HFFc6 (cell line): Measurements from ENCODE around the gene TMEM62. TPM values are rescaled to one million over a fixed set of nuclear protein-coding genes. Genes with fewer than 3 reads are reported as not detected.

Source experiments
- DNase-seq: peaks from one replicate; pipeline ENCODE4 v3.0.0-alpha.2; 2018
- H3K27ac Mint-ChIP-seq: 2 replicates; pipeline ENCODE4 v1.8.0; 2020; ENCODE audit warnings: mild to moderate bottlenecking, mixed read lengths
- H3K27me3 Mint-ChIP-seq: 2 replicates; pipeline ENCODE4 v1.8.0; 2021; ENCODE audit warnings: mild to moderate bottlenecking, moderate library complexity, mixed read lengths; ENCODE audit not compliant: insufficient read depth
- H3K36me3 Mint-ChIP-seq: 2 replicates; pipeline ENCODE4 v1.8.0; 2021; ENCODE audit warnings: low read depth, mixed read lengths
- H3K4me1 Mint-ChIP-seq: 2 replicates; pipeline ENCODE4 v1.8.0; 2020; ENCODE audit warnings: low read depth, mixed read lengths
- H3K4me3 Mint-ChIP-seq: 2 replicates; pipeline ENCODE4 v1.8.0; 2020; ENCODE audit warnings: mild to moderate bottlenecking, moderate library complexity, mixed read lengths
- H3K9me3 Mint-ChIP-seq: 2 replicates; pipeline ENCODE4 v1.8.0; 2020; ENCODE audit warnings: mild to moderate bottlenecking, mixed read lengths
- total RNA-seq, 6 experiments: library from RNA; stranded (reverse); fragmentation: NEBNext Ultra II Directional; extraction: Animal tissue kit (Norgen Biotek cat#: 25700); gene quantifications; 2 replicates in 1 of 6; 3 replicates in 5 of 6; pipeline ENCODE4 v1.2.3, GENCODE V29; 2021
- TF ChIP-seq, protein P1 (sequence below): fragments of 200-600 bp; sonication (generic); IDR thresholded peaks from 2 replicates; pipeline ENCODE4 v1.5.0; 2021; ENCODE audit warnings: antibody characterized with exemption, mild to moderate bottlenecking

Gene TMEM62
- total RNA-seq, 6 experiments from 2014 or later = 8.2 to 12.1 (median 11.2) TPM

DNA sequence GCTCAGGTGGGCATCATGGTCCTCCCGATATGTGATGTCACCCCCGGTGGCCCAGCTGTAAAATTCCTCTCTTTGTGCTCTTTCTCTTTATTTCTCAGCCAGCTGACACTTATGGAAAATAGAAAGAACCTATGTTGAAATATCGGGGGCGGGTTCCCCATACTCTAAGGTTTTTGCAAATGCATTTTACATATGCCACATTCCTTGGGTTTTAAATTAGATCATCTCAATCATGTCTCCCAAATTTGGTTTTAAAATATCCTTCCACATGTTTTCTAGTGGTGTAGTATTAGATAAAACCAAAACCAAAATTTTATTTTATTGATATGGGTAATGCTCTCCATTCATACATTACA lies 4.4 kb upstream of the TMEM62 start:
- Mint-ChIP-seq H3K4me3 (no peak overlapping the region), H3K27me3 (no peaks in the 10 kb centered on the region; the same call in 1 of the 2 replicates), H3K27ac (no peak overlapping the region), H3K36me3 (no peaks in the 10 kb centered on the region; the same call in 1 of the 2 replicates), H3K4me1 (peaks cover 13% of the 10 kb centered on the region), H3K9me3 (peaks cover 11% of the 10 kb centered on the region)
- DNase-seq = no peak
- TF ChIP-seq, protein P1, sequence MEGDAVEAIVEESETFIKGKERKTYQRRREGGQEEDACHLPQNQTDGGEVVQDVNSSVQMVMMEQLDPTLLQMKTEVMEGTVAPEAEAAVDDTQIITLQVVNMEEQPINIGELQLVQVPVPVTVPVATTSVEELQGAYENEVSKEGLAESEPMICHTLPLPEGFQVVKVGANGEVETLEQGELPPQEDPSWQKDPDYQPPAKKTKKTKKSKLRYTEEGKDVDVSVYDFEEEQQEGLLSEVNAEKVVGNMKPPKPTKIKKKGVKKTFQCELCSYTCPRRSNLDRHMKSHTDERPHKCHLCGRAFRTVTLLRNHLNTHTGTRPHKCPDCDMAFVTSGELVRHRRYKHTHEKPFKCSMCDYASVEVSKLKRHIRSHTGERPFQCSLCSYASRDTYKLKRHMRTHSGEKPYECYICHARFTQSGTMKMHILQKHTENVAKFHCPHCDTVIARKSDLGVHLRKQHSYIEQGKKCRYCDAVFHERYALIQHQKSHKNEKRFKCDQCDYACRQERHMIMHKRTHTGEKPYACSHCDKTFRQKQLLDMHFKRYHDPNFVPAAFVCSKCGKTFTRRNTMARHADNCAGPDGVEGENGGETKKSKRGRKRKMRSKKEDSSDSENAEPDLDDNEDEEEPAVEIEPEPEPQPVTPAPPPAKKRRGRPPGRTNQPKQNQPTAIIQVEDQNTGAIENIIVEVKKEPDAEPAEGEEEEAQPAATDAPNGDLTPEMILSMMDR = no peak

DNA sequence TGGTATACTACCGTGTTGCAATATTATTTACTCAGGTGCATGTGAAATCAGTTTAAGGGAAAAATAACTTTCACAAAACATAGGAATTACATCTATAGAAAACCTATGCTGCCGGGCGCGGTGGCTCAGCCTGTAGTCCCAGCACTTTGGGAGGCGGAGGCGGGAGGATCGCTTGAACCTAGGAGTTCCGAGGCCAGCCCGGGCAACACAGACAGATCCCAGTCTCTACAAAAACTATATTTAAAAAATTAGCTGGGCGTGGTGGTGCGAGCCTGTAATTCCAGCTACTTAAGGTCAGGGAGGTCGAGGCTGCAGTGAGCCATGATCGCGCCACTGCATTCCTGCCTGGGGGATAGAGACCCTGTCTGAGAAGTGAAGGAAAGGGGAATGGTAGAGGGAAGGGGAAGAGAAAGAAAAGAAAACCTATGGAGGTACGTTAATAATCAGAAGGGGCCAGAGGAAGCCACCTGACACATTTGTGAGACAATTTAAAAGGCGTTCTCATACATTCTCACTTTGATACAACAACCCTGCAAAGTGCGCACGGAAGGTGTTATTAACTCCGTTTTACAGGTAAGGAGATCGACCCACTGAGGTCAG lies 456 bp upstream of the TMEM62 start:
- Mint-ChIP-seq H3K27me3 (no peaks in the 10 kb centered on the region), H3K4me1 (peaks cover 26% of the 10 kb centered on the region), H3K9me3 (peaks cover 11% of the 10 kb centered on the region), H3K4me3 (peak overlapping the region; percentile 93), H3K27ac (peak overlapping the region; percentile 88), H3K36me3 (peaks cover 5% of the 10 kb centered on the region)
- no peak for DNase-seq
- TF ChIP-seq, protein P1 = no peak

DNA sequence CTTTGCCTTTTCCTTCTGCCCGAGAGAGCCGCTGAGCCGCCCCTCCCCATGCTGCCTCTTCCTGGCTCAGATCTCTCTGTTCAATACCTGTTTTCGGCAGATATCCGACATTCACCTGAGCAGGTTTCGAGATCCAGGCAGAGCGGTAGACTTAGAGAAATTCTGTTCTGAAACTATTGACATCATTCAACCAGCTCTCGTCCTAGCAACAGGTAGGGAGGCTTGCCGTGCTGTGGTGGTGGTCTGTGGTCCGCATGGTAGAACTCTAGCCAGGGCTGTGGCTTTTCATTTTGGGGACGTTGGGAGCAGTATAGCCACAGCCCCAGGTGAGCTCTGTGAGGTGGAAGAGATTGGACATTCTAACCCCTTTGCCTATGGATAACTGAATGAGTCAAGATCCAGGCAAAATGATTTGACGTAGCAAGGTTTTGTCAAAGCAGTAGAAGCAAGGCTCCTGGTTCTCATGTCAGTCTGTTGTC lies 810 bp downstream of the TMEM62 start:
- no peaks in the 10 kb centered on the region for H3K27me3 Mint-ChIP-seq
- H3K9me3 Mint-ChIP-seq = peaks cover 4% of the 10 kb centered on the region
- H3K4me3 Mint-ChIP-seq = peak overlapping the region; percentile 89
- peaks cover 16% of the 10 kb centered on the region for H3K36me3 Mint-ChIP-seq
- TF ChIP-seq, protein P1 = no peak
- H3K4me1 Mint-ChIP-seq = peaks cover 26% of the 10 kb centered on the region
- peak overlapping the region; percentile 74 for H3K27ac Mint-ChIP-seq
- no peak for DNase-seq

DNA sequence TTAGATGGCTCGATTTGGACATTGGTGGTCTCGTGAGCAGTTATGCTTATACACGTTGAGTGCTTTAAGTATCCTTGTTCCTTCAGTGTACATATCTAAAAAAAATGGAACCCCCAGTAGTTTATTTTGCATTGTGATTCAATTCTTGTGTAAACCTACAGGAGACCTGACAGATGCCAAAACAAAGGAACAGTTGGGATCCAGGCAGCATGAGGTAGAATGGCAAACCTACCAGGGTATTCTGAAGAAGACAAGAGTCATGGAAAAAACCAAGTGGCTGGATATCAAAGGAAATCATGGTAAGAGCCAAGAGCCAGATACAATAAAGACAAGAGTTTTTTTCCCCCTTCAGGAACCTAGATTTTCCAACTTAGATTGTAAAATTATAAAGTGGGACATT lies 2.0 kb downstream of the TMEM62 start:
- H3K4me1 Mint-ChIP-seq = peaks cover 26% of the 10 kb centered on the region
- H3K36me3 Mint-ChIP-seq = peaks cover 26% of the 10 kb centered on the region
- TF ChIP-seq, protein P1 = no peak
- H3K4me3 Mint-ChIP-seq = no peak overlapping the region
- DNase-seq = no peak
- H3K27me3 Mint-ChIP-seq = no peaks in the 10 kb centered on the region
- H3K27ac Mint-ChIP-seq = no peak overlapping the region
- no peaks in the 10 kb centered on the region for H3K9me3 Mint-ChIP-seq

DNA sequence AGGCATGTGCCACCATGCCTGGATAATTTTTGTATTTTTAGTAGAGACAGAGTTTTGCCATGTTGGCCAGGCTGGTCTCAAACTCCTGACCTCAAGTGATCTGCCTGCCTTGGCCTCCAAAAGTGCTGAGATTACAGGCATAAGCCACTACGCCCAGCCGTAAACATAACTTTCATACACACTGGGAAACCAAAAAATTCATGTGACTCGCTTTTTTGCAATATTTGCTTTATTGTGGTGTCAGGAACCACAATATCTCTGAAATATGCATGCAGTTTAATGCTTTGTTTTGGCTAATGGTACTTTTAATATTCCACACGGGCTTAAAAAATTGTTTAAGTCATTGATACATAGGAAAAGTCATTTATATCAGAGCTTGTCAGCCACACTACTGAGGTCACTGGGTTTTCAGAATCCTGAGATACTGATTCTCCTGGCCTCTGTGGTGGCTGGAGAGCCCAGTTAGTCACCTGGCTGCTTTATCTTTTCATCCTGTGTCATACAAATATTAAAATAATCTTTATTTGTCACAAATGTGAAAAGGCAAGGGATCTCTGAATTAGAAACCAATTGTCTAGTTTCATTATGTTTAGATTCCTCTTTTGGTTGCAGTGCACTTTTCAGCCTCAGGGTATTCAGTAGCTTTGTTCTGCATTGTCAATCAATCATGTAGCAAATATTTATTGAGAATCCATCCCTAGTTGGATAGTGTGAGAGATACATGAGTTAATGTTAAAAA lies 10.0 kb downstream of the TMEM62 start:
- no peaks in the 10 kb centered on the region for H3K27me3 Mint-ChIP-seq
- TF ChIP-seq, protein P1 = peak; percentile 8; the same call in 1 of the 2 replicates
- no peak for DNase-seq
- peaks cover 10% of the 10 kb centered on the region; the same call in 1 of the 2 replicates for H3K4me1 Mint-ChIP-seq
- no peak overlapping the region for H3K27ac Mint-ChIP-seq
- peaks cover 34% of the 10 kb centered on the region for H3K36me3 Mint-ChIP-seq
- no peaks in the 10 kb centered on the region for H3K9me3 Mint-ChIP-seq
- no peak overlapping the region for H3K4me3 Mint-ChIP-seq
